Mucosa of rectum (tissue), 2 donors: Measurements from ENCODE around the gene METTL9.
"Not testable (repeated sequence)": the region's sequence is repeated elsewhere in the genome, so short reads cannot be mapped to it uniquely, and the experiment has no call there.

Source experiments
- H3K27ac ChIP-seq, 2 donors: one replicate each; pipeline ENCODE4 v1.7.0; 2013; ENCODE audit warnings: inconsistent platforms in 2 of 2, low read depth in 2 of 2, low read length in 2 of 2
- H3K27me3 ChIP-seq, 2 donors: one replicate each; pipeline ENCODE4 v1.7.0; 2013; ENCODE audit warnings: low read length in 2 of 2; ENCODE audit not compliant: control insufficient read depth in 2 of 2, insufficient read depth in 2 of 2
- H3K36me3 ChIP-seq, 2 donors: one replicate each; pipeline ENCODE4 v1.7.0; 2013; ENCODE audit warnings: low read length in 2 of 2; ENCODE audit not compliant: control insufficient read depth in 2 of 2, insufficient read depth in 2 of 2
- H3K4me1 ChIP-seq, 2 donors: one replicate each; pipeline ENCODE4 v1.7.0; 2013; ENCODE audit warnings: low read length in 2 of 2, mild to moderate bottlenecking in 1 of 2; ENCODE audit not compliant: control insufficient read depth in 2 of 2, insufficient read depth in 2 of 2
- H3K4me3 ChIP-seq, 2 donors: one replicate each; pipeline ENCODE4 v1.7.0; 2013; ENCODE audit warnings: low read length in 2 of 2
- H3K9ac ChIP-seq, 2 donors: one replicate each; pipeline ENCODE4 v1.7.0; 2013; ENCODE audit warnings: low read length in 2 of 2, low read depth in 1 of 2, mild to moderate bottlenecking in 1 of 2
- H3K9me3 ChIP-seq, 2 donors: one replicate each; pipeline ENCODE4 v1.7.0; 2013; ENCODE audit warnings: low read length in 2 of 2; ENCODE audit not compliant: control insufficient read depth in 2 of 2
- donor health status: healthy.
- donor health status: Normal muscosa, but diverticular disease.

The METTL9 gene

GRCh38 chr16:21631951-21632575 lies 32.7 kb downstream of the METTL9 start:
- H3K4me1 ChIP-seq, H3K9ac ChIP-seq, H3K4me3 ChIP-seq, H3K27ac ChIP-seq, H3K27me3 ChIP-seq, H3K9me3 ChIP-seq: not testable (repeated sequence)
- peaks cover 0 to 10% of the 10 kb centered on the region in 2 donors for H3K36me3 ChIP-seq

- Histone ChIP-seq H3K36me3 (peaks cover 0 to 10% of the 10 kb centered on the region in 2 donors), H3K27me3 (no peaks in the 10 kb centered on the region), H3K27ac (no peak overlapping the region)
These were observed 34.8 kb downstream of the METTL9 start for GRCh38 chr16:21634216-21634615.

GRCh38 chr16:21635694-21636093 lies 36.3 kb downstream of the METTL9 start:
- not testable (repeated sequence) for H3K9me3 ChIP-seq, H3K4me1 ChIP-seq, H3K27me3 ChIP-seq, H3K9ac ChIP-seq, H3K36me3 ChIP-seq, H3K4me3 ChIP-seq, H3K27ac ChIP-seq

More at GRCh38 chr16:21634216-21634615, 34.8 kb downstream of the METTL9 start:
- no peak overlapping the region for H3K9ac ChIP-seq
- no peak overlapping the region for H3K4me3 ChIP-seq
- H3K4me1 ChIP-seq, result no peaks in the 10 kb centered on the region
- H3K9me3 ChIP-seq, result no peaks in the 10 kb centered on the region

- Histone ChIP-seq H3K9me3 (no peaks in the 10 kb centered on the region), H3K4me3 (no peak overlapping the region), H3K4me1 (no peaks in the 10 kb centered on the region), H3K9ac (no peak overlapping the region), H3K27me3 (no peaks in the 10 kb centered on the region), H3K27ac (no peak overlapping the region), H3K36me3 (peaks cover 0 to 5% of the 10 kb centered on the region in 2 donors)
These were observed 37.9 kb downstream of the METTL9 start for GRCh38 chr16:21637032-21637968.

- H3K4me1 ChIP-seq, result no peaks in the 10 kb centered on the region
- H3K36me3 ChIP-seq, result peaks cover 0 to 3% of the 10 kb centered on the region in 2 donors
- H3K27ac ChIP-seq, result no peak overlapping the region
These were observed 39.2 kb downstream of the METTL9 start for GRCh38 chr16:21638573-21638975.

GRCh38 chr16:21639493-21639892 lies 40.1 kb downstream of the METTL9 start:
- H3K36me3 ChIP-seq, result no peaks in the 10 kb centered on the region
- no peaks in the 10 kb centered on the region for H3K27me3 ChIP-seq
- no peak overlapping the region for H3K9ac ChIP-seq
- H3K27ac ChIP-seq, result no peak overlapping the region
- H3K9me3 ChIP-seq, result no peaks in the 10 kb centered on the region
- H3K4me3 ChIP-seq, result no peak overlapping the region
- no peaks in the 10 kb centered on the region for H3K4me1 ChIP-seq

More at GRCh38 chr16:21638573-21638975, 39.2 kb downstream of the METTL9 start:
- Histone ChIP-seq H3K9me3 (no peaks in the 10 kb centered on the region), H3K27me3 (no peaks in the 10 kb centered on the region), H3K9ac (no peak overlapping the region), H3K4me3 (no peak overlapping the region)

GRCh38 chr16:21641916-21642315 lies 42.5 kb downstream of the METTL9 start:
- peaks cover 0 to 12% of the 10 kb centered on the region in 2 donors for H3K4me1 ChIP-seq
- H3K27me3 ChIP-seq, result no peaks in the 10 kb centered on the region
- no peaks in the 10 kb centered on the region for H3K9me3 ChIP-seq
- H3K4me3 ChIP-seq, result no peak overlapping the region
- no peak overlapping the region for H3K9ac ChIP-seq
- no peak overlapping the region for H3K27ac ChIP-seq
- no peaks in the 10 kb centered on the region for H3K36me3 ChIP-seq

GRCh38 chr16:21642861-21643260 lies 43.5 kb downstream of the METTL9 start:
- H3K4me1 ChIP-seq, result peaks cover 0 to 13% of the 10 kb centered on the region in 2 donors
- H3K9me3 ChIP-seq, result no peaks in the 10 kb centered on the region
- no peak overlapping the region for H3K27ac ChIP-seq
- H3K27me3 ChIP-seq, result no peaks in the 10 kb centered on the region
- no peak overlapping the region for H3K4me3 ChIP-seq
- H3K9ac ChIP-seq, result no peak overlapping the region
- peaks cover 0 to 2% of the 10 kb centered on the region in 2 donors for H3K36me3 ChIP-seq

GRCh38 chr16:21643785-21644184 lies 44.4 kb downstream of the METTL9 start:
- H3K9ac ChIP-seq, result no peak overlapping the region
- no peak overlapping the region for H3K27ac ChIP-seq
- no peaks in the 10 kb centered on the region for H3K9me3 ChIP-seq
- H3K4me3 ChIP-seq, result no peak overlapping the region
- H3K27me3 ChIP-seq, result no peaks in the 10 kb centered on the region
- peaks cover 0 to 2% of the 10 kb centered on the region in 2 donors for H3K36me3 ChIP-seq
- H3K4me1 ChIP-seq, result peaks cover 0 to 18% of the 10 kb centered on the region in 2 donors

GRCh38 chr16:21644674-21645073 lies 45.3 kb downstream of the METTL9 start:
- Histone ChIP-seq H3K27ac (peak overlapping the region in 1 of 2 donors; percentile 62), H3K9ac (no peak overlapping the region), H3K9me3 (no peaks in the 10 kb centered on the region), H3K36me3 (peaks cover 0 to 2% of the 10 kb centered on the region in 2 donors), H3K27me3 (no peaks in the 10 kb centered on the region), H3K4me3 (peak overlapping the region in 1 of 2 donors; percentile 59), H3K4me1 (peaks cover 0 to 18% of the 10 kb centered on the region in 2 donors)
